IPS DF 19.7 (cell line): ENCODE data around the gene IL9.
A peak's percentile ranks its signal among the peaks of the same experiment; 100 is the strongest.

Source experiments
- DNase-seq: peaks from one replicate; pipeline ENCODE4 v3.0.0-alpha.2; 2013; ENCODE audit warnings: low read depth, low spot score

IL9 gene

DNA sequence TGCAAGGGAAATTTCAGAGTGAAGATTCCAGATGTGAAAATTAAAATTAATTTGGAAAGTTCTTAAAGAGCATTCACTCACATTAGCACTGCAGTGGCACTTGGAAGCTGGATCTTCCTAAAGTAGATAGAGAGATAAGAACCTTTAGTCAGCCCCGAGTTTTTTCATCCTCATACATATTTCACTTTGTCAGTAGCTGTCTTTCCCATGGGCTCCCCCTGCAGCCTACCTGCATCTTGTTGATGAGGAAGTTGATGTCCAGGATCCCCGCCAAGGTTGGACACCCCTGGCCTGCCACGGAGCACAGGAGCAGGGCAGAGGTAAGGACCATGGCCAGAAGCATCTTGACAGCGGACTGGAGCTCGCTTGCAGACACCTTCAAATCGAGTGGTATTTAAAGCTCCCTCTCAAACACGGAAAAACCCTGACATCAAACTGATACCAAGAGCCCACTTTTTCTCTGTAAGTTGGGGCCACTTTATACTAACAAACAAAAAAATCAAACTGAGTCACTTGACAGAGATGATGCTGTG is at the start of gene IL9:
Gene IL9 (minus strand): TSS at position 368 of the 533 bp plus-strand sequence. CDS start 25 bp downstream, at position 343.
- no peak for DNase-seq

DNA sequence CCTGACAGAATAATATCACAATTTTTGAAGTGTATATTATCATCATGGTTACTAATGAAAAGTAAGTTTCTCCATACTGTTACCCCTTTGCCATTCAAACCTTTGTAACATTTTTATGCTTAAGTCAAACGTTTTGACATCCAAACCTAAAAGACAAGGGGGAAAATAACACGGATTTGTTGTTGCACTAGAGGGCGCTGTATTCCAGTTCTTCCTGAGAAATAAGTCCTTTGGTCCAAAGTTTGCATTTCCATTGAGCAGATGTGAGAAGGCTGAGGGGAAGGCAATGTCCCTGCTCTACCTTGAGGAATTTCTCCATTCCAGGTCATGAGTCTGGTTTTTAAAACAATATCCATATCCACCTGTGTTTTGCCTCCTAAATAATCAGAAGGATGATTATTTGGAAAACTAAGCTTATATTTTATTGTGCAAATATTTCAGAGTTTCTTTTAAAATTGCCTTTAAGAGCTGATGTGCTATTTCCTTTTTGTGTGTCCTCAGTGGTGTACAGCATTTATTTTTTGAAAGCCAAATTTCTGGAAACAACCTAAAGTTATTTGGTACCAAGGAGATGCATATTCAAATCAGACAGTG is 49.4 kb upstream of the IL9 start:
- DNase-seq, result peak; percentile 28

DNA sequence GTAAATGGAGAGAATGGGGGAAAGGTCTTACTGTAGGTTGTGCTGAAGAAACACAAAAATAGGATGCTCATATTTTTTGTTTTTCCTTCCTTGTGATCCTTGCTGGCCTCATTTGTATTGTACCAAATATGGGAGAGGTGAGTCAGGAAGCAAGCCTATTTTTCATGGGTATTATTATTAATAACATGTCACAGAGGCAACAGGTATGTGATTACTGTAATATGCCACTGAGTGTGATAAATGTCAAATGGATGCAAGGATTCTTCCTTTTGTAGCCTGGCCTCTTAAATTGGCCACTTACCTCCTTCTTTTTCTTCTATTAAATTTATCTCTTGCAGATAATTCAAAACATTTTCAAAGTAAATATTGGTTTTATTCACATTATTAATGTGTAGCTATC is 48.9 kb upstream of the IL9 start:
- DNase-seq, result no peak

DNA sequence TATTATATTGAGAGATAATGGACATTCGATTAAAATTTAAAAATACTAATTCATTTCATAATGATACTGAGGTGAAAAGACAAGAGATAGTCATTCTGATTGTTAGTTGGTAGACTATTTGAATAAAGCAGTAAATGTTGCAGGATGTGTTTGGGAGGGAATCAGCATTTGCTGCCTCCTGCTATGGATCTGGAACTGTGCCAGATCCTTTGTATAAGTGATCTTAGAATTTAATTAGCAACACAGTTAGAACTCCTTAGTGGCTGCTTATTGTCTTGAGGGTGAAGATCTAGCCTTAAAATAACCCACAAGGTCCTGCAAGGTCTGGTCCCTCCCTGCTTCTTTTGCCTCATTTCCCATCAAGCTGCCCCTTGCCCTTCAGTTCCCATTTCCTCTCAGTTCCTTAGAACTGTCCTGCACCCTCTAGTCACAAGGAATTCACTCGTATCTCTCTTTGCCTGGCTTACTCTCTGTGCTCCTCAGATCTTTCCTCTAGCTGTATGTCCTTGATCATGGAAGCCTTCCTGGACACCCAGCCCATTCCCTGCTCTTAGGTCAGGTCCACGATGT is 46.6 kb upstream of the IL9 start:
- DNase-seq, result no peak

DNA sequence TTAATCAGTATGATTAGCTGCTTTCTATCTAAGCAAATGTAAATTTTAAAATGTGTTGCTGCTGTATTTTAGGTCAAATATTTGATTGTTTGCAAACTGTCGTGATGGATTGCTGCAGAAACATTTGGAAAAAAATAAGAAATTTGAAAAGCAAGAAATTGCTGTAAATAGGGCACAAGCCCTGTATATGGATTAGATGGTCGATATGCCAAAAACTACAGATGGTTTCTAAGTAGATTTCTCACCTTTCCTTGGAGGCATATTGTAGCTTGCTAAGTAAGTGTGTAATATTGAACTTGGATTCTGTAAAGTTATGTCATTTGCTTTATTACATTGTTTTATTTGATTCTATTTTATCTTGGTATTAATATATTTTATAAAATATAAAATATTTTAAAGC is 46.1 kb upstream of the IL9 start:
- no peak for DNase-seq

DNA sequence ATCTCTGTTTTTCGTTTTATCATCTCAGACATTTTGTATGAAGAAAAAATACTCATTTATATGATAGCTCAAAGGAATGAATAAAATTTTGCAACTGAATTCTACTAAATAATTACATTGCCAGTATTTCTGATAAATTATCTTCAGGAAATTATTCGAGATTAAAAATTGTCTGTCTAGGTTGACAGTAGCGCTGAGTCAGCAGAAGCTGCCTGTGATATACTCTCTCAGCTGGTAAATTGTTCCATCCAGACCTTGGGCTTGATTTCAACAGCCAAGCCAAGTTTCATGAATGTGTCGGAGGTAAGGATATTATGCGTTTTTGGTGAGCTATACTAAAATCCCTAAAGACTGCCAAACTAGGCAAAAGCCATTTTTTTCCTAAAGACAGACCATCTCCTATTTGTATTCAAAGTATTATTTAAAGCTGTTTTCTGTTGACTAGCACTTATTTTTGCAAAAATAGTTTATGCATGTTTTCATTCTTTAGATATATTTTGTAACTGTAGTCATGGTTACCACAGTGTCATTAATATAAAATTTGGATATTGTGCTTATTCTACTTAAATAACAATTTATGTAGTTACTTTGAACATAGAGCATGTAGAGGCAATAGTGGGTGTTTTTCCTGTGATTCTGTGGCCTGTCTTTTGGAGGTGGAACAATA is 41.7 kb upstream of the IL9 start:
- no peak for DNase-seq

DNA sequence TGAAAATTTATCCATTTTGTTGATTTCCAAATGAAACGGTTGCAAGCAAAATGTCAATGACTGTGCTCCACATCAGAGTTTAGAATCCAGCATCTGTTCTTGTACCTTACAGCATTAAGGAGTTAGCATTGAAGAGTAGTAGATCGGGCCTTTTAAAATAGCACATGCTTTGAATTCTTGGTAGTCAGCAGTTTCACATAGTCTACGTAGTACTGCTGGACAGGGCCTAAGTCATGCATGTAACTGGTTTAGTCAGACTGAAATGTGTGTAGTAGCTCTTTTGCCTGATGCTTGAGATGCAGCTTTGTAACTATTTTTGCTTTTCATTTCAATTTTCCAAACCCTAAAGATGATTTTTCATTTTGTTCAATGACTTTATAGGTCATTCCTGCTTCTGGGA is 39.3 kb upstream of the IL9 start:
- DNase-seq, result no peak

DNA sequence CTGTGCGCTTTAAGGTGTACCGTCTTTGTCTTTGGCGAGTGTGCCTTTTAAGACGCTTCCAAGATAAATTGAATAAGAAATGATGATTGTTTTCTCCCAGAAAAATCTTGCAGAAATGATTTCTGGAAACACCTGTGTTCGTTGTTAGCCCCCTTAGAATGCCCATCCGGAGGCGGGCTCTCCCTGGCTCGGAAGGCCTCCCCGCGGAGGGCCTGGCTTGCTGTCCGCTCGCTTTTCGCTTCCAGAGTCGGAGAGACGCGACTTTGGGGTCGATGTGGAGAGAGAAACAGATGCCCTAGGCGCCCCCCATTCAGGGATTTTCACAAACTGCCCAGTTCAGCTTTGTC is 35.3 kb upstream of the IL9 start:
- no peak for DNase-seq

DNA sequence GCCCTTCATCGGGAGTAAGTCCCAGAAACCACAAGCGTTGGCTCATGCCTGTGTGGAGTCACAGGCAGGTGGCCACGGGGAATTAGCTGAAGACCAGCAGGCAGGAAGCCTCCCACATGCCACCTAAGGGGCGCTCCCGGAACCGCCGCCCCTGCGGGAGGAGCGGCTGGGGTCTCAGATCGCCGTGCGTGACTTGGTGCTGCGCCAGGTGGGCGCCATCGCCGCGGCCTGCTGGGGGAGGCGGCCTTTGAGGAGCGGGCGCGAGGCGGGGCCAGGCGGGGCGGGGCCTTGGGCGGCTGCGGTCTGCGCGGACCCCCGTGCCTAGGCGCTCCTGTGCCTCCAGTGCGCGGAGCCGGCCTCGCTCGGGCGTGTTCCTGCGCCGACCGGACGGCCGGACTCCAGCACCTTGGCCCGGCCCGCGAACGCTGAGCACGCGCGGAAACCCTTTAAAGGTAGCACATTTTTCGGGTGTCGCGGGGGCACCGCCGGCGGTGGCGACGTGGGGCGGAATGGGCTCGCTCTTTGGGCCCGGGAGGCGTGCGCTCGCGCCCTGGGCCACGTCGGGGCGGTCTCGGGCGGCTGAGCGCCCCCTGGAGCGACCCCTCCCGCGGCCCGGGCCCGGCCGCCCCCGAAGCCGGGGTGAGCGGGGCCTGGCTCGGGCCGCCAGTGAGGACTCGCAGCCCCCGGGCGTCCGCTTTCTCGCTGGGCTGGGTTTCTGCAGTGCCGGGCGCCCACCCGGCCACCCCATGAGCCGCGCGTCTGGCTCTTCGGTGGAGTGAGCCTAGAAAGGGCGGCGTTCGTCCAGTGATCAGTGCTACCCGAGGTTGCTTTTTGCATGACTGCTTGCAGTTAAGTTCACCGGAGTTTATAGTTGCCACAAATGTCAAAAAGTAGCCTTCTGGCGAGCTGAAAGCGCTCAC is 34.6 kb upstream of the IL9 start:
- DNase-seq, result peak; percentile 17

DNA sequence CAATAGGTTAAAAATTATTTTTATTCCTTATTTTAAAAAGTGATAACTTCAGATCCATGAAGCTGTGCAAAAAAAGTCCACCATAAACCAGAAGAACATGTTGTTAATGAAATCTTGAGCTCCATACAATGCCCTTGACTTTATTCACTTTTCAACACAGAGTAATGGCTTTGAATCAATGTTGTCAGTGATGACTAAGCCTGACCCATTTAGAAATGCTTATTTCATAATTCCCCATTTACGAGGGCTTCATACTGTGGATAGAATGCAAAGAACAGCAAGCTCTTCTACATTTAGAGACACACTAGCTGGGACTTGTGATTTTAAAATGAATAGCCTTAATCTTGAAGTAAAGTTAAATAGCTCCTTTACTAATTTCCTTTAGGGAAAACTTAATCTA is 25.7 kb upstream of the IL9 start:
- DNase-seq, result no peak

DNA sequence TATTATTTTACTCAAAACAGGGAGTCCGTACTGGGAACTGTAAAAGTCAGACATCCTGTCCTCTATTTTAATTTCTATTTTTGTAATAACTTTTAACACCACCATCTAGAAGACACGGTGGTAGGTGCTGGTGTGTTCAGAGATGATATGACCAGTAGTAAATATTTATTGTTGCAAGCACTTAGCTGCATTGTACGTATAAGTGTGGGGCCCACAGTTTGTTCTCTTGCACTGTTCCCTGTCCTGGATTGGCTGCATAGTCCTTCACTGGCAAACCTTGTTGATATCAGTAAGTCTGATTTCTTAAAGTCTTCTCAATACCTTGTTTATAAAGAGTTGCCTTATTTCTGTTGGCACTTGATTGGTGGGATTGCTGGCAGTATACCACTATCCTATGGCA is 24.6 kb upstream of the IL9 start:
- DNase-seq, result no peak

DNA sequence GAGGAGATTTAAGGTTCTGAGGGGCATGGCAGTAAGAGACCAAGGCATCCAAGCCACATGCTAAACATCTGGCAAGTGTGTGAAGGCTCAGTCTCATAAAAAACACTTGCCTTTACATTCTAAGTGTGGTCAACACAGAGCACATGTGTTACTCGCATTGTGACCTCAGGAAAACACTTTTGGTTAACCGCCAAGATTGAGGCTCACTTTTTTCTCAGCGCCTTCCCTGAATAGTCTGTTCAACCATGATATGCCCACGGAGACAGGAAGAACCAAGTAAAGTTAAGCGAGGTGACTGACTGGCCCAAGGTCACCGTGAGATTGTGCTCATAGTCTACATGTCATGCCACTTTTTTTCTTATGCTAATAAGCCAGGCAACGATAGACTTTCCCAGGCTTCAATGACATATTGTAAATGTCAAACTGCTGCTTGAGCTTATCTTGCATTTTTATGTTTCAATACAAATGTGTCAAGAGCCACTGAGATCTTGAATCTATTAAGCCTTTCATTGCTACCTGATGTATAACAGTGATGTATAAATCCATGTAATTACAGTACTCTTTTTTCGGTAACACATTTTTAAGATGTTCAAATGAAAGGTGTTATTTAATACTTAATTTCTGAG is 21.1 kb upstream of the IL9 start:
- no peak for DNase-seq

DNA sequence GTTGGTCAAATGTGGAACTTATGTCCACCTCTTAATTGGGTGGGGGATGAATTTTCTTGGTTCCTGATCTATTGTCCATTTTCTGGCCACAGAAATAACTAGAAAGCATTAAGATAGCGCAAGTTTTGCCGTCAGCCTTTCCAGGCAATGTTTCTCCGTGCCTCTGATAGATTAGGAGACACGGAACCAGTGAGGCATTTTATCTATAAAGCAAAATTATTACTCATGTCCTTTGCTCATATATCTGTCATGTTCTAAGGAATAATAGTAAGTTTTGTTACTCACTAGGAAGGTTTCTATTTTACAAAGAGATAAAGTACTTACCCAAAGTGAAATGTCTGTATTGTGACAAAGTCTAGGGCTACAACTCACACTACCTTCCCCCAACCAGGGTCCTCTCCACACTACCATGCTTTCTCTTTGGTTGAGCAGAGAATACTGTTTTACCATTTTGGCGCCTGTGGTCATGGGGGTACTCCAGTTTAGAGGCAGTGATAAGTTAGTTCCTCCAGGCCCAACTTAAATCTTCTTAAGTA is 19.9 kb upstream of the IL9 start:
- no peak for DNase-seq

DNA sequence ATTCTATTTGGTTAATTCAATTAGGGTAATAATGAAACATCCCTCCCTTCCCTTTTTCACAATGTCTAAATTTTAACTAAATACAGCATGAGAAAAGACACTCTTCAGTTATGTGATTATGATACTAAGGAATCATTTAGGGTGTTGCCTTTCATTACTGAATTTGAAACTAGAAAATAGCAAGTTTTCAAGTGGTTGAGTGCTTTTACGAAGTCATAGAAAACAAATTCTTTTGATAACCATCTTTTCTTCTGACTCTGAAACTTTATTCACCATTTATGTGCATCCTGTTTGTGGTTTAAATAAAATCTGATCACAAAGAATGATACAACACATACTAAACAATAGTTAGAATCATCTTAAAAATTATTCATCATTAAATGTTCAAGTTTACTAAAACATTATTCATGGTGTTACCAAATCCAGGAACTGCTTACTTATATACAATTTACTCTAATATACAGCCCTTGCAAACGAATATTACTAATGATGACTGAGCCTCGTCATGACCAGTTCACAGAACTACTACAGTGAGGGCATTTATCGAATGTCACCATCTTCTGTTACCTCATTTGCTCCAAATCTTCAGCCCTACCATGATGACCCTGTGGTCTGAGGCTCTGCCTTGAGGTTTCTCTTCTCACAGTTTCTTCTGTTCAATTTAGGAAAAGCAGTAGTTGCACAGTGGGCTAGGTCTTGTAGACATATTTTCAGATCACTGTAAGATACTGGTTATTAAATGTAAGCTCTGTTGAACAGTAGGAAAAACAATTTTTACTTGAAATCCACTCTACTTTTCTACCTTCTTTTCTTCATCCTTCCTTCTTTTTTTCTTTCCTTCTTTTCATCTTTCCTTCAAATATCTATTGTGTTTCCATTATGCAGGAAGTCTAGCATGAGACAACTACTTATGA is 18.3 kb upstream of the IL9 start:
- no peak for DNase-seq

DNA sequence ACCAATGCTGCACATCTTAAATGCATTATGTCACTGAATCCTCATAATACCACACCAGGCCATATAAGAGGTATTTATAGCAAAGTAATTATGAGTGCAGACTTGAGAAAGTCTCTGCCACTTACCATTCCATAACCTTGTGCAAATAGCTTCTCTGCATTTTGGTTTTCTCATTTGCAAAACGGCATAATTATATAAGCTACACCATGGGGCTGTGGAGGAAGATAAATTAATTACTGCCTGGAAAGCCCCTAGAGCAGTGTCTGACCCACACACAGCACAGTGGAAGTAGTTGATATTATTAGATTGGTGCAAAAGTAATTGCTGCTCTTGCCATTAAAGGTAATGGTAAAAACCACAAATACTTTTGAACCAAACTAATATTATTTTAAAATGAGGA is 9.5 kb upstream of the IL9 start:
- no peak for DNase-seq

DNA sequence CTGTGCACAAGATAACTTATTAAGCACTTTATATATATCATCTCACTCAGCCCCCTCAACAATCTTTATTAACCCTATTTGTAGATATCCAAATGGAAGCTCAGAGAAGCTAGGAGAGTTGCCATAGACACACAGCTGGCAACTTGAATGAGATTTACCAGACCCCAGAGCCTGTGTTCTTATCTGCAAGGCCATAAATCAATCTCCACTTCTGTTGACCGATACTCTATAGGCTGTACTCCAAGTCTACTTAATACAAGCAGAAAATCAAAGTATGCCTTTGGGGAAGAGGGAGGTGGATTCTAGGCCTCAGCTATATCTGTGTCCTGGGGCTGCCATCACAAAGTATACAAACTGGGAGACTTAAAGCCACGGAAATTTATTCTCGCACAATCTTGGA is 6.0 kb upstream of the IL9 start:
- DNase-seq, result no peak

DNA sequence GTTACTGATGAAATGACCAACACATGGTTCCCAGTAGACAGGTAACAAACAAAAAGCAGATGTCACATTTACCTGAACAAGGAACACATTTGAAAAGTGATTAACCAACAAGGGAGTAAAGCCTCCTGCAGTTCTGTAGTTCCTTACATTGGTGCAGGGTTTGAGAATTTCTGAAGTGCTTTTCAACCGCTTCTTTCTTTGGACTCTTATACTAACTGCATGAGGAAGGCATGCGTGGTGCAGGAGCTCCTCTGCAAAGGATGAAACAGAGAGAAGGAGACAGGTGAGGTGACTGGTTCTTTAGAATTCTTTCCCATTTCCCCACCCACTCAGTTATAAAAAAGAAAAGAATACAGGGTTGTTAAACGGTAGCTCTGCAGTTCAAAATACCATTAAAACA is 4.6 kb upstream of the IL9 start:
- DNase-seq, result no peak

DNA sequence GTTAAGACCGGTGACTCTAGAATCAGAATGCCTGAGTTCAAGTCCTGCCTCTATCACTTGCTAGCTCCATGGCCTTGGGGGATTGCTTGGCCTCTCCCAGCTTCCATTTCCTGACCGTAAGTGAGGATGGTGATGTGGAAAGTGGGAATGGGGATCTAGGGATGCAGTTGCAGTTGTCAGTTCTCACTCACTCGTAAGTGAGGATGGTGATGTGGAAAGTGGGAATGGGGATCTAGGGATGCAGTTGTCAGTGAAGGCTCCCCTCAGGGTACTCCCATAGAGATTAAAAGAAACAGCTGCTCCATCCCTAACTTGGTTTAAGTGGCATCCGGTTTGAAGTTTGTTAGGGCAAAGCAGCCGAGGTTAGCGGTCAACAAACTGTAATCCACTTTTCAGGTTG is 3.0 kb upstream of the IL9 start:
- DNase-seq, result no peak

DNA sequence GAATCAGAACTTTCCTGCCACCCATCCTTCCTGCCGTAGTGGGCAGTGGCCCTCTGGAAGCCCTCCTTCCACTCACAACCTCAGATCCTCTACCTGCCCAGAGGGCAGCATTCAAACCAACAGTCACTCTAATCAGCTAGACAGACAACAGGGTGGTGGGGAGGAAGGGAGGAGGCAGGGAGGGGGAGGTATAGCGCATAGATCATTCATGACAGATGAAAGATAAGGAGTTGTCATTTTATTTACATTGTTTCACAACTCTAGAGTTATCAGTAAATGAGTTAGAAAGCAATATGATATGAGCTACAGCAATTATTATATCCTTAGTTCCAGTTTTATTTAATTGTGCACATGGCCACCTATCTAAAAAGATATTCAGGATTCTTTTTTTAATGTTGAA is 852 bp downstream of the IL9 start:
- DNase-seq, result no peak

DNA sequence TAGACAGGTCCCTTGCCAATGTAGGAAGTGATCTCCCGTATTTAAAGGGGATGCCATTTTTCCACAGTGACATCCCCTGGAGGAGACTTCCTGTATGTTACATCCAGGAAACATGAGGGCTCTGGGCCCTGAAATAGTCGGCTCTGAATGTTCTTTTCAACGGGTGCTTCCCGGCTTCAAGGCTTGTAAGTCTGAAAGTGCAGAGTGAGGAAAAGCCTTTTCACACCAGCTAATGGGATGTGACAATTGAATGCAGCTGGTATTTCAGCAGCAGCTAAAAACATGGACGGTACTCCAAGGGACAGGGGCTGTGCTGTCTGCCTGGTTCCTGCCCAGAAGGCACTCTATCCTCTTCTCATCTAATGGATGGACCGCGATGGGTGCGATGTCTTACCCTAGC is 1.4 kb downstream of the IL9 start:
- DNase-seq, result no peak

DNA sequence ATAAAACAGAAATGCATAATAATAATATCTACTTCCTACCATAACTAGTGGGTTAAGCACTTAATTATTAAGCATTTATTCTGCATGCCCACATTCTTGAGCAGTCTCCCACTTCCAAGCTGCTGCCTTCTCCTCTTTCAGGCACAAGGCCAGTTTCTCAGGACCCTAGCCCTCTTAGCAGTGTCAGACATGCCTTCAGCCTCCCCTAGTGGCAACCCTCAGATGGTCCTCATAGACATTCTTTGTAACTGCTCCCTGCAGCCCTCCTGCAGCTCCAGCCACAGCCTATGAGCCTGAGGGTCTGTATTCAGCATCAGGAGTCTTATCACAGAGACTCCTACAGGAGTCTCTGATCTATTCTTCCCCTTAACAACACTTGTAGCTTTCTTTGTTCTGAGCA is 3.9 kb downstream of the IL9 start:
- DNase-seq, result peak; percentile 56
